ENCODE results near the gene CYP4A22.
"Not testable (repeated sequence)": the region's sequence is repeated elsewhere in the genome, so short reads cannot be mapped to it uniquely, and the experiment has no call there.

CYP4A22 gene

GRCh38 chr1:47137198-47137597, at the start of gene CYP4A22:
TSS of gene CYP4A22 (plus strand) at chr1:47137441. CDS start at chr1:47137486, 45 bp downstream.
- H3K4me3 ChIP-seq = no peak within 1 kb of the TSS
- DNase-seq = no peak
- no peak for TF ChIP-seq CTCF (IDR thresholded peaks at IDR 0.05)

GRCh38 chr1:47089356-47089755, 47.9 kb upstream of the CYP4A22 start:
- H3K36me3 ChIP-seq; intact Hi-C loops (cut with DNase I; ENCODE audit: low total_unique reads); H3K4me1 ChIP-seq; H3K27ac ChIP-seq; H3K27me3 ChIP-seq; H3K9me3 ChIP-seq; H3K4me3 ChIP-seq: not testable (repeated sequence)
- peak; percentile 55 to 74 for TF ChIP-seq CTCF (IDR thresholded peaks at IDR 0.05)
- peak in 1 of 2 donors; percentile 48 for DNase-seq

More at GRCh38 chr1:47137198-47137597, at the start of gene CYP4A22:
- no peaks in the 10 kb centered on the region for H3K4me1 ChIP-seq
- no peak within 1 kb of the TSS for H3K27ac ChIP-seq
- no peaks in the 10 kb centered on the region for H3K9me3 ChIP-seq
- no peaks in the 10 kb centered on the region for H3K36me3 ChIP-seq
- intact Hi-C loops (cut with DNase I; ENCODE audit: low total_unique reads) = loop anchor here (5.0 kb wide), 1 partner anchor 195 kb away; the partner anchor contains the start of gene CYP4A11
- H3K27me3 ChIP-seq = no peaks in the 10 kb centered on the region

- H3K36me3 ChIP-seq; H3K27me3 ChIP-seq; H3K9me3 ChIP-seq; DNase-seq; intact Hi-C loops (cut with DNase I; ENCODE audit: low total_unique reads); H3K27ac ChIP-seq; H3K4me1 ChIP-seq; H3K4me3 ChIP-seq: not testable (repeated sequence)
- peak; percentile 14 to 31 for TF ChIP-seq CTCF (IDR thresholded peaks at IDR 0.05)
These were observed 45.8 kb upstream of the CYP4A22 start for GRCh38 chr1:47091476-47091875.

- DNase-seq = no peak
- H3K9me3 ChIP-seq = peaks cover 0 to 10% (median 0%) of the 10 kb centered on the region in 3 donors
- no peak overlapping the region for H3K27ac ChIP-seq
- no peaks in the 10 kb centered on the region for H3K27me3 ChIP-seq
- intact Hi-C loops (cut with DNase I; ENCODE audit: low total_unique reads) = no loop called here
- H3K4me3 ChIP-seq = no peak overlapping the region
- no peak for TF ChIP-seq CTCF (IDR thresholded peaks at IDR 0.05)
- H3K36me3 ChIP-seq = no peaks in the 10 kb centered on the region
- no peaks in the 10 kb centered on the region for H3K4me1 ChIP-seq
These were observed 32.4 kb upstream of the CYP4A22 start for GRCh38 chr1:47104816-47105215.

- Histone ChIP-seq H3K36me3 (no peaks in the 10 kb centered on the region), H3K4me1 (no peaks in the 10 kb centered on the region), H3K9me3 (peaks cover 0 to 10% (median 0%) of the 10 kb centered on the region in 3 donors), H3K4me3 (no peak overlapping the region), H3K27ac (no peak overlapping the region), H3K27me3 (no peaks in the 10 kb centered on the region)
- no peak for TF ChIP-seq CTCF (IDR thresholded peaks at IDR 0.05)
- intact Hi-C loops (cut with DNase I; ENCODE audit: low total_unique reads) = no loop called here
- no peak for DNase-seq
These were observed 30.4 kb upstream of the CYP4A22 start for GRCh38 chr1:47106792-47107191.

GRCh38 chr1:47107851-47108574, 29.2 kb upstream of the CYP4A22 start:
- H3K4me3 ChIP-seq; H3K36me3 ChIP-seq; H3K9me3 ChIP-seq; H3K27me3 ChIP-seq; H3K27ac ChIP-seq; intact Hi-C loops (cut with DNase I; ENCODE audit: low total_unique reads); H3K4me1 ChIP-seq; DNase-seq: not testable (repeated sequence)

- DNase-seq; H3K4me1 ChIP-seq; H3K9me3 ChIP-seq; H3K36me3 ChIP-seq; H3K27ac ChIP-seq; H3K27me3 ChIP-seq; H3K4me3 ChIP-seq; intact Hi-C loops (cut with DNase I; ENCODE audit: low total_unique reads): not testable (repeated sequence)
These were observed 27.8 kb upstream of the CYP4A22 start for GRCh38 chr1:47109482-47109881.
